GM19468 (cell line): Measurements from ENCODE around the gene MBP.

Experiments
- ATAC-seq: cut with Tn5 transposase; IDR thresholded peaks from one replicate; pipeline ENCODE4 v1.9.1; 2021; ENCODE audit warnings: mild to moderate bottlenecking, moderate library complexity, moderate number of reproducible peaks; ENCODE audit not compliant: unreplicated experiment; ENCODE audit errors: extremely low read depth

MBP gene

GRCh38 chr18:77055429-77056300, 76.9 kb downstream of the MBP start:
- ATAC-seq = peak; percentile 10

DNA sequence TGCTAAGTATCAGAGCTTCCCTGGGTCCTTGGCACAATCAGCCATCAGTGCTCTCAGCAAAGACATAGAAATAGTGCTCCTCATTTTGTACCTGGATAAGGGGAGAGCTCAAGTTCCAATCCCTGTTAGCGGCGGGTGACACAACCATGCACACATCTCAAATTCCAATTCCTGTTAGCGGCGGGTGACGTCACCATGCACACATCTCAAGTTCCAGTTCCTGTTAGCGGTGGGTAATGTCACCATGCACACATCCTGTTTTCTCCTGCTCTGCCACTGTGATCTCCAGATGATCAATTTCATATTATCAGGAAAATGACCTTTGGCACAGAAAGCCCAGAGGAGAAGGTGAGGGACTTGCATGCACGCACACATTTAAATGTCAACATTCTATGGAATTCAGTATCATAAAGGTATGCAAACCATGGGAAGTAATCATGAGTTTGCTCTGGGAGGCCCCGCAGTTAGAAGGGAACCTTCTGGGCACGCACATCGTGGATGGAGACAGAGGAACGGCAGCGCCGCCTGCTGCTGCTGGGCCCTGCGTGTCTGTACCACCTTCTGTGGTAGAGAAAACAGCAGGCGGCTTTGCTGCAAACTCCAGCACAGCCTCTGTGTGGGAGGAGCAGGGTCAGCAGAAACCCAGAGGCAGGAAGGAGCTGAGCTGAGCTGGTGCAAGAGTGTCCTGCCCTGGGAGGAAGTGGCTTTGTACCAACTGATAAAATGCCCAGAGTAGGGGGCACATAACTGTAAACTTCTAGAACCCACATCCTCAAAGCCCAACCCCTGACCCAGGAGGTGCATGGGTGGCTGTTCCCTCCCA, 77.8 kb downstream of the MBP start:
- peak; percentile 82 for ATAC-seq

DNA sequence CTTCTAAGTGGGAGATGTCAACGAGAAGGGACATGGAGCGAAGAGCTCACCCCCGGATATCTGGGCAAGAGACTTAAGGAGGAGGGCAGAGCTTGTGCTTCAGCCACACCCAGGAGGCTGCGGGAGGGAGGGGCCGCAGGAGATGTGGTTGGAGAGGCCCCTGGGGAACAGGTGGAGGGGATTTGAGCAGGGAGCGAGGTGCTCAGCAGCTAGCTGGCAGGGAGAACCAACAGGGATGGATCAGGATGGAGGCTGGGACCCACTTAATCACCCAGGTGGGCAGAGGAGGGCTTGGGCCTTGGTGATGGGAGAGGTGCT, 78.3 kb downstream of the MBP start:
- ATAC-seq = no peak

DNA sequence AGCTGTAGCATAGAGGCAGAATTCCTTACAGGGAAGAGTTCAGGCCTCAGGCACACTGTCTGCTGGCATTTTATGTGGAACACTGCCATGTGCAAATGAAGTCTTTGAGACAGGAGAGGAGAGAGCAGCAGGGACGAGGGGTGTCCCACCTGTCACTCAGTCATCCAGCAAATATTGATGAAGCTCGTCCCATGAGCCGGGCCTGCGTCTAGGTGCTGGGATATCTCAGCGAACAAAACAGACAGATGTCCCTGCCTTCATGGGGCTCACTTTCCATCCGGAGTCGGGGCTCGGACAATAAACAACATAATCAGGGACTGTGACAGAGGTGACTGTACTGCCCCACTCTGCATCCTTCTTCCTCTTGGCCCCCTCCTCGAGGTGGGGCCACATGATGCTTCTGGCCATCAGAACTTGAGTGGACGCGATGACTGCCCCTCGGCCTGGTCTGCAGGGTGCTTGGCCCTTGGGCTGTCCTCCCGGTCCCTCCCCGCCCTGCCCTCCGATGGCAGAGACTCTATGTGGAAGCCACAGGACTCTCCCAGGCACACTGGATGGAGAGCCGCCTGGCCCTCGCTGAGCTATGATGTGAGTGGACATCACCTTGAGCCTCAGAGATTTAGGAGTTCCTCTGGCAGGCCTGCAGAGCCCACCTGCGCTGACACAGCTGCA, 78.8 kb downstream of the MBP start:
- ATAC-seq = no peak

DNA sequence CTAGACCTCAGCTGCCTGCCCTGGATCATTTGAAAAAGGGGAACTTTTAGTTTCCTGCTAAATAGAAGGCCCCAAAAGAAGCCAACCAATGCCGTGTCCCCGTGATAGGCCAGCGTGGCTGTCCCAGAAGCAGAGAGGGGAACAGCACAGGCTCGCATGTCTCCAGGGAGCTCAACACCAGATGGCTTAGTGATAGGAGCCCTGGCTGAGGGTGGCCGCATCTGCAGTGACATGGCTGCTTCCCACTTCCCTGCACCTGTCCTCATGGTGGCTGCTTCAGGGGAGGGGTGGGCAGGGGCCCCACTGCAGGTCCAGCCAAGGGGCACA, 79.6 kb downstream of the MBP start:
- ATAC-seq = no peak

DNA sequence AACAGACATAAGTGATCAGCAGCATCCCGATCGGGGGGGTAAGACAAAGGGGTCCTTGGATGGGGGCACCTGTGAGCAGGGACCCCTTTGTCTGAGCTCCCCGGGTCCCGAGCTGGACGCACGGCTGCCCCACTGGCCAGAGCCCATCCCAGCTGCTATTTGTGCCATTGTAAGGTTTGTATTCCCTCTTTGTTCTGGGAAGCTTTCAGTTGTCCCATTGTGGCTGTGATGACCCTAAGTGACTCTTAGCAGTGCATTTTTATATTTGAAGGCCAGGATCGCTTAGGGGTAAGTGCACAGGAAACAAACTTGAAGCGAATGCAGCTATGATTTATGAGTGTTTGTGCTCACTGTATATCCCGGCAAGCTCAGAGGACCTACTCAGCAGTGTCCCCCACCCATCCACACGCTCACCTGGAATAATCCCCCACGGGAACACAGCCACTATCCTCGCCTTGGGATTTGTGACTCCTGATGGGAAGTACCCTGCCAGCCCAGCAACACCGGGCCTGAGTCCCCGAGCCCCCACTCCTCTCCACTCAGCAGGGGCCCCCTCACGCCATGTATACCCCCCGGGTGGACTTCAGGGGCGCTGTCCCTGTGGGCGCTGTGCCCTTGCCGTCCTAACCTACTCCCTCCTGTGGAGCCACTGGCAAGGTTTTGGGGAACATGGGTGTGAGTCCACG, 80.1 kb downstream of the MBP start:
- no peak for ATAC-seq

- no peak for ATAC-seq
These were observed 80.8 kb downstream of the MBP start for GRCh38 chr18:77051581-77052296.

DNA sequence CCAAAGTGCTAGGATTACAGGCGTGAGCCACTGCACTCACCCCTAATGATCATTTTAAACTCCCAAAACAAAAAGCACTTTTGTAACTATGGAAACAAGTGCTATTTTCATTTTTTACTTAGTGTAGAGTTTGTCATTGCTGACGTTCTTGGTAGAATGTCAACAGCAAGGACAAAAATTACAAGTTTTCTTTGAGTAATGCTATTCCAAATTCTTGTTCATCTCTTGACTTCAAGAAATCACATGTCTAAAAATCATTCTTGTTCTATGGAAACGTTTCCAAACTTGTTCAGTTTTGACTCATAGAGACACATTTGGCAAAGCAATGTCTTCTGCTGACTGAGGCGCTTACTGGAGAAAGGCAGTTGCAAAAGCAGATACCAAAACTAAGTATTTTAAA, 82.6 kb downstream of the MBP start:
- no peak for ATAC-seq

DNA sequence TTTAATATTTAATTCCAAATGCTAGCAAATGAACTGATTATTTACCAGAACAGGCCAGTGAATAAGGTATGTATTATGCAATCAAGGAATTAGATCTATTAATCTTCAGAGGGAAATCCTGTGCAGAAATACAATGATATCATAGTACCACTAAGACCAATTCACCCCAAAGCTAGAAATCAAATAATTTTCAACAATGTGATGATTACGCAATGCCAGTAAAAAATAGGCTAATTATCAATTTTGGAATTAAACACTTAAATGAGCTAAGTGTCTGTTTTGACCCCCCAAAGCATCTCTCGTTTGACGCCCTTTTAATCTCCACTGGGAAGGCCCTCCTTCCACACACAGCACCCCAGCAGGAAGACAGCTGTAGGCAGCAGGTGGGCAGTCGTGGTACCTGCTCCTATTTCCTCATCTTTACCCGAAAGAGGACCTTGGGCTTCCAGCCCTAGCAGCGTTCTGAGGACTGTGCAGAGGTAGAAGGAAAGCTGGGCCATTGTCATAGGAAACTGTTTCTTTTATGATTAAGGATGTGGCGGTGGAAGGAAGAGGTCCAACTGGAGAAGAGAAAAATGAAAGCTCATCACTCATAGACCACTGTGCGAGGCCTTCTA, 84.7 kb downstream of the MBP start:
- no peak for ATAC-seq

GRCh38 chr18:77046994-77047393, 85.6 kb downstream of the MBP start:
- no peak for ATAC-seq

DNA sequence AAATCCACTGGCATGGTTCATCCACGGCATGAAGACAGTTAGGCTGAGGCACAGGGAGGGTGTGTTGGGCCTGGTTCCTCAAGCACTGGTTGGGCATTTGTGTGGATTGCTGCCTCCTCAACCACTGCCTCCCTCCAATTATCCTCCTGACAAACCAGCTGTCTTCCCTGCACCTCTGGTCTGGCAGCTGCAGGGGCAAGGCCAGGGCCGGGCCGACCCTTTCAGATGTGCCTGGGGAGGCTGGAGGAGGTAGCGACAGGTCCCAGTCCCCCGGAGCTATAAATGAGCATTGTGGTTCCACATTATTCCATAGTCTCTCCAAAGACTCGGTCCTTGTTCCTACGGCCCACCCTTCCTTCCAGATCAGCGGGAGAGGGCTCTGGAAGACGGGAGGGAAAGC, 86.2 kb downstream of the MBP start:
- ATAC-seq = no peak

- no peak for ATAC-seq
These were observed 86.9 kb downstream of the MBP start for GRCh38 chr18:77045677-77046076.

- no peak for ATAC-seq
These were observed 87.5 kb downstream of the MBP start for GRCh38 chr18:77044866-77045664.

- ATAC-seq = no peak
These were observed 88.9 kb downstream of the MBP start for GRCh38 chr18:77043541-77044280.

DNA sequence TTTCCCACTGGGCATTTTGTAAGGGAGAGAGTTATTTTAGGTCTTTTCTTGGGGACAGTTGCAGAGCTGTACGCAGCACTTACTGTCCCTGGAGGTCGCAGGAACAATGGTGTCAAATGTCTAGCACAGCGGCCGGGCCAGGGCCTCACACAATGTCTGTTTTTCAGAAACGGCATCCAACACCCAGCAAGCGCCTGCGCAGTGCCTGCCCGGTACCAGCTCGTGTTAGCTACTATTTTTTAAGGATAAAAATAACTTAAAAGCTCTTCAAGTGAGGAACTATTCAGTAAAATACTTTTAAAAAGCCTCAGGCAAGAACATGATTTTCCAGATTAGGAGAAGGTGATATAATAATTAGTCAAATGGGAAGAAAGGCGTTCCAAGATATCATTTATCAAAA, 90.0 kb downstream of the MBP start:
- no peak for ATAC-seq

- no peak for ATAC-seq
These were observed 93.1 kb downstream of the MBP start for GRCh38 chr18:77039196-77040130.
